Fibroblast of skin of scalp (primary cell): ENCODE data around the gene CNIH4.
"Not testable (repeated sequence)": the region's sequence is repeated elsewhere in the genome, so short reads cannot be mapped to it uniquely, and the experiment has no call there.

Source experiments
- DNase-seq: peaks from one replicate; pipeline ENCODE4 v3.0.0-alpha.2; 2013

The CNIH4 gene

GRCh38 chr1:224349716-224350115 lies 7.0 kb upstream of the CNIH4 start:
- DNase-seq: not testable (repeated sequence)

- DNase-seq: not testable (repeated sequence)
These were observed 4.1 kb upstream of the CNIH4 start for GRCh38 chr1:224352436-224353085.

- no peak for DNase-seq
These were observed 2.4 kb upstream of the CNIH4 start for GRCh38 chr1:224353975-224354925.

- peak; percentile 19 for DNase-seq
These were observed 996 bp downstream of the CNIH4 start for GRCh38 chr1:224357626-224358124.

- no peak for DNase-seq
These were observed 1.6 kb downstream of the CNIH4 start for GRCh38 chr1:224358237-224358636.

GRCh38 chr1:224359207-224359606 lies 2.5 kb downstream of the CNIH4 start:
- DNase-seq: no peak

GRCh38 chr1:224368409-224368808 lies 11.7 kb downstream of the CNIH4 start:
- no peak for DNase-seq

- DNase-seq: no peak
These were observed 16.4 kb downstream of the CNIH4 start for GRCh38 chr1:224373008-224373590.

- DNase-seq: no peak
These were observed 18.4 kb downstream of the CNIH4 start for GRCh38 chr1:224375059-224375458.

- DNase-seq: peak; percentile 10
These were observed 21.0 kb downstream of the CNIH4 start for GRCh38 chr1:224377676-224378006.

GRCh38 chr1:224378855-224379631 lies 22.4 kb downstream of the CNIH4 start:
- no peak for DNase-seq

GRCh38 chr1:224380003-224380402 lies 23.3 kb downstream of the CNIH4 start:
- no peak for DNase-seq

GRCh38 chr1:224381880-224382548 lies 25.3 kb downstream of the CNIH4 start:
- no peak for DNase-seq

- DNase-seq: no peak
These were observed 26.5 kb downstream of the CNIH4 start for GRCh38 chr1:224383218-224383617.

GRCh38 chr1:224387302-224387912 lies 30.7 kb downstream of the CNIH4 start:
- DNase-seq: no peak

GRCh38 chr1:224387943-224388342 lies 31.3 kb downstream of the CNIH4 start:
- no peak for DNase-seq

GRCh38 chr1:224390517-224390916 lies 33.8 kb downstream of the CNIH4 start:
- no peak for DNase-seq

GRCh38 chr1:224392411-224393249 lies 36.0 kb downstream of the CNIH4 start:
- DNase-seq: no peak

GRCh38 chr1:224393294-224393693 lies 36.6 kb downstream of the CNIH4 start:
- no peak for DNase-seq

- no peak for DNase-seq
These were observed 43.2 kb downstream of the CNIH4 start for GRCh38 chr1:224399887-224400286.
